HEK293T (cell line): ENCODE results near the gene NADSYN1.

Source experiments
- BHLHE40 ChIP-seq: fragments of 450-650 bp; IDR thresholded peaks from 2 replicates; pipeline ENCODE4 v1.6.1; 2016; ENCODE audit warnings: mild to moderate bottlenecking, moderate library complexity, borderline replicate concordance
- ELF4 ChIP-seq: fragments of 450-650 bp; IDR thresholded peaks from 2 replicates; pipeline ENCODE4 v1.6.1; 2017; ENCODE audit warnings: antibody characterized with exemption
- FOXK2 ChIP-seq: fragments of 450-650 bp; IDR thresholded peaks from 2 replicates; pipeline ENCODE4 v1.6.1; 2016; ENCODE audit warnings: mild to moderate bottlenecking
- FOXM1 ChIP-seq: fragments of 450-650 bp; IDR thresholded peaks from 2 replicates; pipeline ENCODE4 v1.6.1; 2017; ENCODE audit warnings: mild to moderate bottlenecking, borderline replicate concordance
- SP1 ChIP-seq: fragments of 450-650 bp; IDR thresholded peaks from 2 replicates; pipeline ENCODE4 v1.6.1; 2017
- TARDBP ChIP-seq: fragments of 450-650 bp; IDR thresholded peaks from 2 replicates; pipeline ENCODE4 v1.6.1; 2016

- TF ChIP-seq SP1 (no peak), ELF4 (no peak), FOXK2 (no peak), BHLHE40 (no peak), FOXM1 (no peak), TARDBP (no peak)
Measured at GRCh38 chr11:71406681-71407080, 46.3 kb upstream of the NADSYN1 start.
